K562 (cell line): Measurements from ENCODE around the gene TIAM1. TPM values are rescaled to one million over a fixed set of nuclear protein-coding genes. Genes with fewer than 3 reads are reported as not detected.

Source experiments
- ATAC-seq: fragments of 200-7000 bp; cut with Tn5 transposase; 3 replicates; pipeline ENCODE4 v1.9.1; 2020; ENCODE audit warnings: moderate library complexity
- BruUV-seq: library from RNA; stranded (reverse); fragments of 400-500 nt; replicated peaks from 2 replicates; lab custom pipeline; 2021; lab: Mats Ljungman, UMichigan
- CTCF ChIA-PET: fragments of 300-600 bp; formaldehyde crosslinking; extraction: SDS; loops from one replicate; lab custom pipeline; 2021; ENCODE audit warnings: low intra/inter-chr PET ratio; lab: Yijun Ruan, JAX
- POLR2A ChIA-PET: fragments of 300-600, 350-650 bp; sonication (Branson Sonifier 250); formaldehyde crosslinking; extraction: SDS; loops from one replicate; lab custom pipeline; 2021; ENCODE audit warnings: antibody characterized with exemption, inconsistent platforms; lab: Yijun Ruan, JAX
- DNase-seq, 4 experiments: peaks; one replicate each; pipeline versions ENCODE4 v3.0.0 to v3.0.0-alpha.2; 2011 to 2018; ENCODE audit warnings: low spot score in 3 of 4, mixed read lengths in 3 of 4; ENCODE audit errors: extremely low read depth in 1 of 4
- FAIRE-seq: peaks from 2 replicates; lab custom pipeline; 2011; peaks lifted over from hg19 to GRCh38; lab: Jason Lieb, UNC
- H2AFZ ChIP-seq: 2 replicates; pipeline ENCODE4 v1.6.0; 2011; ENCODE audit warnings: low read depth, low read length, control low read depth, inconsistent platforms
- H3K27ac ChIP-seq: fragments of 200-600 bp; 3 replicates; pipeline ENCODE4 v1.8.0; 2011; ENCODE audit warnings: low read depth, mild to moderate bottlenecking, control low read depth, inconsistent platforms, low read length, moderate library complexity, mixed read lengths; ENCODE audit errors: extremely low read depth
- H3K27me3 ChIP-seq, 2 experiments: fragments of 300-600 bp in 1 of 2; 2 replicates in 1 of 2; 3 replicates in 1 of 2; pipeline versions ENCODE4 v1.6.0 to v1.8.0; 2011; ENCODE audit warnings: inconsistent platforms in 2 of 2, low read length in 2 of 2, mild to moderate bottlenecking in 1 of 2, mixed read lengths in 1 of 2, moderate library complexity in 1 of 2; ENCODE audit not compliant: control insufficient read depth in 2 of 2, insufficient read depth in 2 of 2
- H3K36me3 ChIP-seq: fragments of 300-600 bp; 3 replicates; pipeline ENCODE4 v1.8.0; 2011; ENCODE audit warnings: mild to moderate bottlenecking, low read length, inconsistent platforms; ENCODE audit not compliant: control insufficient read depth, insufficient read depth
- H3K4me1 ChIP-seq, 2 experiments: fragments of 200-600 bp in 1 of 2; replicated peaks in 1 of 2; 2 replicates in 1 of 2; 3 replicates in 1 of 2; pipeline versions ENCODE4 v1.5.1 to v1.8.0; 2011; ENCODE audit warnings: inconsistent platforms in 2 of 2, low read length in 2 of 2, mild to moderate bottlenecking in 1 of 2, mixed read lengths in 1 of 2, moderate library complexity in 1 of 2; ENCODE audit not compliant: control insufficient read depth in 2 of 2, insufficient read depth in 2 of 2
- H3K4me2 ChIP-seq: 2 replicates; pipeline ENCODE4 v1.6.1; 2011; ENCODE audit warnings: low read length, control low read depth, inconsistent platforms, mixed read lengths; ENCODE audit not compliant: insufficient read depth
- H3K4me3 ChIP-seq: fragments of 200-600 bp; sonication (generic), shearing (Covaris generic); 2 replicates; pipeline ENCODE4 v1.5.1; 2016; ENCODE audit warnings: control low read depth, inconsistent platforms
- H3K79me2 ChIP-seq: fragments of 200-600 bp; 3 replicates; pipeline ENCODE4 v1.8.0; 2011; ENCODE audit warnings: low read length, inconsistent platforms; ENCODE audit not compliant: control insufficient read depth, insufficient read depth
- H3K9ac ChIP-seq, 2 experiments: 2 replicates each; pipeline versions ENCODE4 v1.6.0 to v1.6.1; 2011; ENCODE audit warnings: low read depth in 2 of 2, low read length in 2 of 2, control low read depth in 1 of 2, inconsistent platforms in 1 of 2, mild to moderate bottlenecking in 1 of 2, mixed read lengths in 1 of 2; ENCODE audit not compliant: insufficient read depth in 1 of 2
- H3K9me1 ChIP-seq: one replicate; pipeline ENCODE4 v1.6.0; 2011; ENCODE audit warnings: inconsistent platforms, mild to moderate bottlenecking, low read length, moderate library complexity; ENCODE audit not compliant: control insufficient read depth, insufficient read depth
- H3K9me3 ChIP-seq: replicated peaks from 2 replicates; pipeline ENCODE4 v1.5.1; 2011; ENCODE audit warnings: low read depth, low read length, inconsistent platforms; ENCODE audit not compliant: control insufficient read depth, insufficient read depth
- H4K20me1 ChIP-seq: replicated peaks from 2 replicates; pipeline ENCODE4 v1.6.1; 2011; ENCODE audit warnings: low read length, inconsistent platforms, mixed read lengths; ENCODE audit not compliant: control insufficient read depth, insufficient read depth
- ATF4 ChIP-seq: fragments of 450-650 bp; formaldehyde crosslinking; IDR thresholded peaks from 2 replicates; pipeline ENCODE4 v1.4.0; 2022; ENCODE audit warnings: mild to moderate bottlenecking, moderate library complexity
- BCLAF1 ChIP-seq, 2 experiments: fragments of 450-650 bp in 1 of 2; IDR thresholded peaks; 2 replicates each; pipeline ENCODE4 v1.6.1; 2011 to 2017; ENCODE audit warnings: low read depth in 2 of 2, antibody characterized with exemption in 1 of 2, borderline replicate concordance in 1 of 2, low read length in 1 of 2, mild to moderate bottlenecking in 1 of 2, mixed read lengths in 1 of 2; ENCODE audit not compliant: control insufficient read depth in 1 of 2
- DACH1 ChIP-seq: fragments of 450-650 bp; IDR thresholded peaks from 2 replicates; pipeline ENCODE4 v1.6.1; 2018; ENCODE audit not compliant: partially characterized antibody
- GABPB1 ChIP-seq: sonication (generic); formaldehyde crosslinking; IDR thresholded peaks from 2 replicates; pipeline ENCODE4 v1.8.0; 2022; ENCODE audit warnings: mild to moderate bottlenecking, missing genetic modification reagents
- ID3 ChIP-seq, 2 experiments: fragments of 250-450 bp in 1 of 2; fragments of 450-650 bp in 1 of 2; sonication (Bioruptor Pico) in 1 of 2; IDR thresholded peaks; 2 replicates each; pipeline versions ENCODE4 v1.6.1 to v1.8.0; 2016 to 2021; ENCODE audit warnings: mild to moderate bottlenecking in 2 of 2, moderate library complexity in 2 of 2, missing compliant biosample characterization in 1 of 2, missing genetic modification characterization in 1 of 2
- JUN ChIP-seq, 2 experiments: sonication (generic) in 1 of 2; formaldehyde crosslinking in 1 of 2; IDR thresholded peaks; 2 replicates each; pipeline versions ENCODE4 v1.6.1 to v1.8.0; 2012 to 2022; ENCODE audit warnings: borderline replicate concordance in 2 of 2, mild to moderate bottlenecking in 2 of 2, improper control_type of control experiment in 1 of 2, low read depth in 1 of 2, low read length in 1 of 2, missing genetic modification reagents in 1 of 2
- MAFF ChIP-seq: IDR thresholded peaks from 2 replicates; pipeline ENCODE4 v1.6.1; 2012; ENCODE audit warnings: low read length, improper control_type of control experiment
- NEUROD1 ChIP-seq: fragments of 150-350 bp; IDR thresholded peaks from 2 replicates; pipeline ENCODE4 v1.6.1; 2014; ENCODE audit warnings: borderline replicate concordance, low read length, low read depth; ENCODE audit not compliant: partially characterized antibody
- NFE2 ChIP-seq: IDR thresholded peaks from 2 replicates; pipeline ENCODE4 v1.6.1; 2014; ENCODE audit warnings: antibody characterized with exemption, low read depth
- NFIC ChIP-seq: fragments of 450-650 bp; IDR thresholded peaks from 2 replicates; pipeline ENCODE4 v1.6.1; 2017; ENCODE audit warnings: mild to moderate bottlenecking, inconsistent platforms
- NUFIP1 ChIP-seq: fragments of 450-650 bp; IDR thresholded peaks from 2 replicates; pipeline ENCODE4 v1.6.1; 2018; ENCODE audit not compliant: partially characterized antibody
- RBM39 ChIP-seq: fragments of 200-400 bp; formaldehyde crosslinking; optimal IDR thresholded peaks from 2 replicates; pipeline ENCODE3; 2018; ENCODE audit warnings: low read depth, low read length
- SMARCC2 ChIP-seq: fragments of 450-650 bp; IDR thresholded peaks from 2 replicates; pipeline ENCODE4 v1.6.1; 2017; ENCODE audit warnings: antibody characterized with exemption, moderate library complexity, mild to moderate bottlenecking, low read depth
- TFAP4 ChIP-seq: sonication (generic); formaldehyde crosslinking; IDR thresholded peaks from 2 replicates; pipeline ENCODE4 v1.8.0; 2022; ENCODE audit warnings: missing genetic modification reagents, mild to moderate bottlenecking, moderate library complexity, borderline replicate concordance
- ZNF695 ChIP-seq: fragments of 450-650 bp; formaldehyde crosslinking; IDR thresholded peaks from 2 replicates; pipeline ENCODE4 v1.4.0; 2020; ENCODE audit warnings: mild to moderate bottlenecking, moderate library complexity
- WGBS: fragments of 100-300 bp; shearing (Covaris generic); methylation state at CpG from one replicate; pipeline ENCODE4 v1.1.6; 2016; ENCODE audit warnings: low coverage, mixed read lengths; ENCODE audit not compliant: insufficient coverage; ENCODE audit errors: missing lambda C conversion rate; 5-methylcytosine and 5-hydroxymethylcytosine counted together
- in situ Hi-C: fragments of 300-500 bp; cut with MboI; formaldehyde crosslinking; loops from 4 replicates; pipeline ENCODE4 v1.15.0; 2018; ENCODE audit warnings: inconsistent platforms, mixed read lengths
- intact Hi-C: fragments of 100-400 bp; cut with micrococcal nuclease; formaldehyde crosslinking; loops from 2 replicates; pipeline ENCODE4 v1.14.2; 2022
- polyA plus RNA-seq, 8 experiments: library from polyadenylated mRNA; depleted of rRNA in 4 of 8; stranded (reverse) in 5 of 8; unstranded in 3 of 8; fragments of >200 nt; fragmentation: Nextera tagmentation in 2 of 8; fragmentation: Illumina TruSeq in 1 of 8; extraction: Ambion mirVana in 2 of 8; extraction: Trizol in 1 of 8; gene quantifications; 2 replicates each; pipeline versions ENCODE4 v1.2.1 to v1.2.3, GENCODE V29; 2011 to 2014; ENCODE audit warnings: inconsistent platforms in 1 of 8, missing spikeins in 1 of 8
- total RNA-seq, 7 experiments: library from RNA; depleted of rRNA in 6 of 7; stranded (reverse); fragments of >200 nt in 6 of 7; fragmentation: Illumina TruSeq in 2 of 7; extraction: Trizol in 2 of 7; gene quantifications; 2 replicates each; pipeline versions ENCODE4 v1.2.1 to v1.2.3, GENCODE V29; 2011 to 2021; ENCODE audit warnings: low replicate concordance in 1 of 7

Gene TIAM1
- total and polyA plus RNA-seq, 9 of the 15 experiments (the other 6 are each of a cell fraction or from before 2014, with no cell fraction given), result 0.11 TPM; not detected in 8

- Histone ChIP-seq H3K4me1 (no peaks in the 10 kb centered on the region), H3K36me3 (no peaks in the 10 kb centered on the region), H3K27me3 (peaks cover 7 to 16% of the 10 kb centered on the region in 2 experiments; a peak in 4 of 5 replicates), H3K27ac (no peak overlapping the region), H4K20me1 (no peaks in the 10 kb centered on the region), H3K9me3 (no peaks in the 10 kb centered on the region), H3K4me3 (no peak overlapping the region), H3K79me2 (no peaks in the 10 kb centered on the region), H3K4me2 (no peak overlapping the region), H3K9me1 (no peaks in the 10 kb centered on the region), H3K9ac (no peak overlapping the region), H2AFZ (no peak overlapping the region)
- FAIRE-seq (no peak), DNase-seq (no peak), ATAC-seq (no peak)
- BruUV-seq, result no TSS peak
- in situ Hi-C loops (no loop called here), intact Hi-C loops (no loop called here)
- ChIA-PET CTCF (no interaction called here), POLR2A (interaction anchor here (0.7 kb wide), 1 partner anchor 9 kb away, joined by 4 read pairs; no protein-coding TSS in a partner anchor)
- whole genome bisulfite sequencing, result 4% methylated on average over 11 of the region's 11 CpGs
- TF ChIP-seq NEUROD1 (no peak), ATF4 (no peak), SMARCC2 (no peak), ZNF695 (CRISPR knock-in tag) (no peak), NFE2 (no peak), NUFIP1 (no peak), ID3 (CRISPR knock-in tag; IDR thresholded peaks at IDR 0.05) (no peak), ID3 (tag; IDR thresholded peaks at IDR 0.05) (no peak), MAFF (no peak), RBM39 (no peak), NFIC (no peak), TFAP4 (CRISPR knock-in tag) (no peak), JUN (IDR thresholded peaks at IDR 0.05; ENCODE audit: borderline replicate concordance, low read depth, low read length) (no peak), JUN (CRISPR knock-in tag; IDR thresholded peaks at IDR 0.05; ENCODE audit: borderline replicate concordance) (no peak), DACH1 (no peak), GABPB1 (CRISPR knock-in tag) (no peak), BCLAF1 (IDR thresholded peaks at IDR 0.05; ENCODE audit: borderline replicate concordance in 1 of 2, control insufficient read depth in 1 of 2, low read depth in 2 of 2, low read length in 1 of 2) (no peak)
Observed at GRCh38 chr21:31225713-31226112, 118.3 kb downstream of the TIAM1 start.
